Esophagus muscularis mucosa (tissue), 4 donors: Measurements from ENCODE around the gene C16orf96.

ENCODE experiments used
- CTCF ChIP-seq, 3 experiments: fragments of 200-600 bp in 2 of 3; fragments of 450-650 bp in 1 of 3; sonication (generic) in 2 of 3; IDR thresholded peaks; one replicate each; pipeline ENCODE4 v1.5.1; 2017 to 2019; ENCODE audit warnings: antibody characterized with exemption in 3 of 3, mild to moderate bottlenecking in 2 of 3, moderate library complexity in 1 of 3
- EP300 ChIP-seq: sonication (generic); formaldehyde crosslinking; IDR thresholded peaks from one replicate; pipeline ENCODE4 v1.6.1; 2017; ENCODE audit warnings: antibody characterized with exemption
- POLR2A ChIP-seq: fragments of 450-650 bp; IDR thresholded peaks from one replicate; pipeline ENCODE4 v1.6.1; 2017; ENCODE audit warnings: antibody characterized with exemption, moderate library complexity, mild to moderate bottlenecking, low read depth
- POLR2AphosphoS5 ChIP-seq, 2 donors: sonication (generic); formaldehyde crosslinking; IDR thresholded peaks; one replicate each; pipeline ENCODE4 v1.6.1; 2017; ENCODE audit warnings: antibody characterized with exemption in 2 of 2

DNA sequence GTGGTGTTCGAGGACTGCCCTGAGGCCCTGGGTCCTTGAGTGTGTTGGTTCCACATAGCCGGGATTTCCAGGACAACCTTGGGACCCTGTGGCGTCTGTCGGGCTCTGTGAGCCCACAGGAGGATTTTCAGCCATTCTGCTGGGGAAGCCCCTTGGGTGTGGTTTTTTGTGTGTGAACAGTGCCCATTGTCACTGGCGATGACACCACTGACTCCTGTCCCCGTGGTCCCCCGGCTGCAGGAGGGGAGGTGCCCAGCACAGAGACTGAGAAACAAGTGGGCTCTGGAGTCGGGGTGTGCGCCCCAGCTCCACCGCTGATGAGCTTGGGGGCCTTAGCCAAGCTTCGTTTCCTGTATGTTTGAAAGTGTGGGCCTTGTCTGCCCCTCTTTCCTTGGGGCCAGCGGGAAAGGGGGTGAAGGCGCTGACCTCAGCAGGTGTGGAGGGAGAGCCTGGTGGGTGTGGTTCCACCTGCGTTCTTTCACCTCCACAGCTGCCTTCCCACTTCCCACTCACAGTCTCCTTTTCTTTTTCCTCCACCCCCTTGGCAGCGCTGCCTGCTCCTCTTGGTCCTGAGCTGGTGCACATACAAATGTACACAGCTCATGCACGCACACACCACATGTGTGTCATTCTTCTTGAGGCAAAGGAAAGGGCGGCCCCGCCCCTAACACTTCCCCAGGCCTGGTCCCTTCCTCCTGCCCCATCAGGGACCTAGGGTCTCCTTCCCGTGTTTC is 84.6 kb downstream of the C16orf96 start:
- TF ChIP-seq CTCF (IDR thresholded peaks at IDR 0.05) (no peak), POLR2A (no peak), POLR2AphosphoS5 (IDR thresholded peaks at IDR 0.05) (no peak), EP300 (no peak)
